Stimulated activated CD4-positive, alpha-beta T cell treated with anti-CD3 and anti-CD28 coated beads, TNF-alpha, amount 100 ng/mL, for 24 hours (primary cell): Measurements from ENCODE around the gene CACNA1B.
A peak's percentile ranks its signal among the peaks of the same experiment; 100 is the strongest.
"Not testable (repeated sequence)": the region's sequence is repeated elsewhere in the genome, so short reads cannot be mapped to it uniquely, and the experiment has no call there.

ENCODE experiments used
- DNase-seq, 3 experiments: peaks; one replicate each; pipeline ENCODE4 v3.0.0-alpha.2; 2020; ENCODE audit warnings: low read depth in 3 of 3

Gene CACNA1B

DNA sequence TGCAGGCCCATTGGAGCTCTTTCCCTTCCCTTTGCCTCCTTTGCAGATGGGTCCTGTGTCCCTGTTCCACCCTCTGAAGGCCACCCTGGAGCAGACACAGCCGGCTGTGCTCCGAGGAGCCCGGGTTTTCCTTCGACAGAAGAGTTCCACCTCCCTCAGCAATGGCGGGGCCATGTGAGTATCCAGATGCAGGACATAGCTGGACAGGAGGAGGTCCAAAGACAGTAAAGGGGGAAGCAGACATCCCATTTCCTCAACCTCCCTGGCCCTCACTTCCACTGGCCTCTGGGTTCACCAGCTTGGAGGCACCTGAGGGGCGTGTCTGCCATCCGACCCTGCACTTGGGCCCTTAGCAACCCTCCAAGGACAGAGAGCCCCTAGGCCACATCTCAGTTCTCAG is 237.9 kb downstream of the CACNA1B start:
- no peak for DNase-seq

DNA sequence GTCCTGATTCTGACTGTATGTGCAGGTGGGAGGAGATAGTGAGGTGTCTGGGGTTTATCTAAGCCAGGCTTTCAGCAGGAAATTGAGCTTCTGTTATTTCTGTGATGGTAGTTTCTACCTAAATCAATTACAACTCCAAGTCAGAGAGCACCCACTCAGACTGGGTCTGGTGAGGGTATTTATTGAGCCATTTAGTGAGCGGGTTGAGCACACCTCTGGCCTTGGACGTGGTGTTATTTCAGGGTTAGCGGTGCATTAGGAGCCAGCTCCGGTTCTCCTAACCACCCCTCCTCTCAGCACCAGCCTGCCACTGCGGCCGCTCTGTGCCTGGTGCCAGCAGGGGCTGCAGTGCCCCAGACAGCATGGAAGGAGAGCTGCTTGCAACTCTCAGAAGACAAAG is 238.9 kb downstream of the CACNA1B start:
- DNase-seq: no peak

DNA sequence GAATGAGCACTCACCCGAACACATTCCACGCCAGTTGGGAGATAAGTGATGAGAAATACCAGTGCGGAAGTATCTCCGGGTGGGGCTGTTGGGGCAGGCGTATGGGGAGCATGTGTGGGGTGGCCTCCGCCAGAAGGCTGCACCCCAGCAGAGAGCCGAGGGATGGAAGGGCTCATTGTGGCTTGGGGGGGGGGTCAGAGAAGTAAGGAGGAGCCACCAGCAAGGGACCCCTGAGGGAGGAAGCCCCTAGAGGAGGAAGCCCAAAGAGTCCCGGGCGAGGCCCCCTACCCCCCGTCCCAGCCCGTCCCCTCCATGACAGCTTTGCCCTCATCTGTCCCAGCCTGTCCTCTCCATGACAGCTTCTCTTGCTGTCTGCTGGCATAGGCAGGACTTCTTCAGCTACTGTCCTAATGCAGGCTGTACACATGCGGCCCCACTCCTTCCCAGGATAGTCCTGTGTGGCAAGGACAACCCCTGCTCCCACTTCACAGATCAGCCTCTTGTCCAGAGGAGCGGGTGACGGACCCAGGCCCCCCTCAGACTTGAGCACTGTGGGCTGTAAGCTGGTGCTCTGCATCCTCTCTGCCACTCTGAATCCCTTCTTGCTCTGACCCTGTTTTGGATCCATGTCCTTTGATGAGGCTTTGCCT is 239.6 kb downstream of the CACNA1B start:
- no peak for DNase-seq

DNA sequence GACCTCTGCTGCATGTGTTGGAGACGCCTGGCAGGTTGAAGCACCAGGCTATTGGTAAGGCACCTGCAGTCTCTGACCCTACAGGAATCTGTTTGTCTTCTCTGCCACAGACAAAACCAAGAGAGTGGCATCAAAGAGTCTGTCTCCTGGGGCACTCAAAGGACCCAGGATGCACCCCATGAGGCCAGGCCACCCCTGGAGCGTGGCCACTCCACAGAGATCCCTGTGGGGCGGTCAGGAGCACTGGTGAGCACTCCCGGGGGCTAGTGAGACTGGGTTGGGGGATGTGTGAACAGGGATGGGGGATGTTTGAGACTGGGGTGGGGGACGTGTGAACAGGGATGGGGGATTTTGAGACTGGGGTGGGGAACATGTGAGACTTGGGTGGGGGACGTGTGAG is 240.3 kb downstream of the CACNA1B start:
- DNase-seq: no peak

DNA sequence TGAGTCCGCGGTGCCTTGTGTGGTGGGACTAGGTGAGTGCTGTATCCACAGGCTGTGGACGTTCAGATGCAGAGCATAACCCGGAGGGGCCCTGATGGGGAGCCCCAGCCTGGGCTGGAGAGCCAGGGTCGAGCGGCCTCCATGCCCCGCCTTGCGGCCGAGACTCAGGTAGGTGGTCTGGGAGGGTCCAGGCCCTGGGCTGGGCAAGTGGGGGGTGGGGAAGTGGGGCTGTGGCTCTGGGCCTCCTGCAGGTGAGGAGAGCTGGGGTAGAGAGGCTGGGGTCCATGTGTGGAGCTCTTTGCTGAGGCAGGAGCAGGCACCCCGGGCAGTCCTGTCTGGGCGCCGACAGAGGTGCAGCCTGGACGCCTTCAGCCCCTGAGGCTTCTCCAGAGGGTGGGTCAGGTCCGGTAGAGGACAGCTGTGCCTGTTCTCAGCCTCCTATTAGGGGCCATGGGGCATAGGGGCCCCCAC is 241.1 kb downstream of the CACNA1B start:
- no peak for DNase-seq

DNA sequence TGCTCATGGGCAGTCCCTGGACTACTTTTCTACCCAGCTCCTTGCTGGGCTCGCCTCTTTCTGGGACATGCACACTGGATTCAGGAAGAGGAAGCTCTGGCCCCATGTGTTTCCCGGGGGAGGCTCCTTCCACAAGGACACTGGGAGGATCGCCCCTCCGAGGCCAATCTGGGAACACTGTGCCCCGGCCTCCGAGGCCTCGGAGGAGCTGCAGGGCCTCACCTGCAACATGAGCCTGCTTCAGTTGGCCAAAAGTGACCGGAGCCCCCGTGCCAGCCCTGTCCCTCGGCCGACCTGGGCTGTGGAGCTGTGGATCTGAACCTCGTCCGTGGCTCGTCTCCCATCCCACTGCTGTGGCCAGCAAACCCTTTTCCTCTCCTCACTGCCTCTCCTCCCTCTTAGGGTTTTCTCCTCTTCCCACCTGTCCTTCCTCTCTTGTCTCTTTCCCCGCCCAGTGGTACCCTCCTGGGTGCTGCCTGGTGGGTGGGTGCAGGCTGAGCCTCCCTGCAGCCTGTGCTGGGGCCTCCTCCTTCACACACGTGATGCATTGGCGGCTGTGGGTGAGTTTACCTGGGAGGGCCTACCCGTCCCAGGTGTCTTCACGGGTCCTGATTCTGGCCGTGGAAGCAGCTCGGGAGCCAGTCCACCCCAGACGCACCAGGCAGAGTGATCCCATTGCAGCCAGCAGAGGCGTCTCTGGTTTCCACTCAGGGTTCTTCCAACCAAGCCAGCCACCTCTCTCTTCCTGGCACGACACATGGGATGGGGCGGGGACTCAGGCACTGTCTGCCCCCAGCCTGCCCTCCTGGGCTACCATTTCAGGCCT is 241.8 kb downstream of the CACNA1B start:
- no peak for DNase-seq

DNA sequence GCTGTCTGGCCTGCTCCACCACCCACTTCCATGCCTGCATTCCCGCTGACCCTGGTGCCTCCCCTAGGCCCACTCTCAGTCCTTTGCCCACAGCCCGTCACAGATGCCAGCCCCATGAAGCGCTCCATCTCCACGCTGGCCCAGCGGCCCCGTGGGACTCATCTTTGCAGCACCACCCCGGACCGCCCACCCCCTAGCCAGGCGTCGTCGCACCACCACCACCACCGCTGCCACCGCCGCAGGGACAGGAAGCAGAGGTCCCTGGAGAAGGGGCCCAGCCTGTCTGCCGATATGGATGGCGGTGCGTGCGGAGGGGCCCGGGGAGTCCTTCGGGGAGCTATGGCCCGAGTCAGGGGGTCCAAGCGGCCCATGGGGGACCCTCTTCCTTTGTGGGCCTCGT is 242.5 kb downstream of the CACNA1B start:
- no peak for DNase-seq

DNA sequence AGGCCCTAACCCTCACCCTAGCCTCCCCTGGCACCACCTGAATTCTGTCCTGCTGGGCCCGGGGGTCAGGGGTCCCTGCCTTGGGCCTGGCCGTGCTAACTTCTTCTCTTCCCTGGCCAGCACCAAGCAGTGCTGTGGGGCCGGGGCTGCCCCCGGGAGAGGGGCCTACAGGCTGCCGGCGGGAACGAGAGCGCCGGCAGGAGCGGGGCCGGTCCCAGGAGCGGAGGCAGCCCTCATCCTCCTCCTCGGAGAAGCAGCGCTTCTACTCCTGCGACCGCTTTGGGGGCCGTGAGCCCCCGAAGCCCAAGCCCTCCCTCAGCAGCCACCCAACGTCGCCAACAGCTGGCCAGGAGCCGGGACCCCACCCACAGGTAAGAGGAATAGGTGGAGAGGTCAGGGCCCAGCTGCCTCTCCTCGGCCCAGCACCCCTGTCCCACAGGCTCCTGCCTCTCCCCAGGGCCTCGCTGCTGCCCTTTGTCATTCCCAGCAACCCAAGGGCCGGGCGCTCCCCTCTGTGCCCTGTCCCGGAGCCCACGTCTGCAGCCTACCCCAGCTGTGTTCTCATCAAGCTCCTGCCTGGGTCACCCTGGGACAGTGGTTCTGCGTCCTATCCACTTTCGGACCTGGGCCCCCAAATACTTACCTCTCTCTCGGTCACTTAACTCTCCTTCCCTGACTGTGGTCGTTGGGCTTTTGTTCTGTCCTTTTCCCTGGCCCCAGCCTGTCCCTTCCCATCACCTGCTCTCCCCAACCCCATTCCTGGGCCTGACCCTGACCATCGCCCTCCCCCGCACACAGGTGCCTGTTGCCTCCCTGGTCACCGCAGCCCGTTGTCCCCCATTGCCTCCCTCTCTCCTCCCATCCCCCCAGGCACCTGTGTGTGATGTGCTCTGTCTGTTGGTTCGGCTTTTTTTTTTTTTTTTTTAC is 243.2 kb downstream of the CACNA1B start:
- no peak for DNase-seq

DNA sequence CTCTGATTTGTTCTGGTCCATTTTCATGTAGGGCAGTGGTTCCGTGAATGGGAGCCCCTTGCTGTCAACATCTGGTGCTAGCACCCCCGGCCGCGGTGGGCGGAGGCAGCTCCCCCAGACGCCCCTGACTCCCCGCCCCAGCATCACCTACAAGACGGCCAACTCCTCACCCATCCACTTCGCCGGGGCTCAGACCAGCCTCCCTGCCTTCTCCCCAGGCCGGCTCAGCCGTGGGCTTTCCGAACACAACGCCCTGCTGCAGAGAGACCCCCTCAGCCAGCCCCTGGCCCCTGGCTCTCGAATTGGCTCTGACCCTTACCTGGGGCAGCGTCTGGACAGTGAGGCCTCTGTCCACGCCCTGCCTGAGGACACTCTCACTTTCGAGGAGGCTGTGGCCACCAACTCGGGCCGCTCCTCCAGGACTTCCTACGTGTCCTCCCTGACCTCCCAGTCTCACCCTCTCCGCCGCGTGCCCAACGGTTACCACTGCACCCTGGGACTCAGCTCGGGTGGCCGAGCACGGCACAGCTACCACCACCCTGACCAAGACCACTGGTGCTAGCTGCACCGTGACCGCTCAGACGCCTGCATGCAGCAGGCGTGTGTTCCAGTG is 244.0 kb downstream of the CACNA1B start:
- DNase-seq: no peak

DNA sequence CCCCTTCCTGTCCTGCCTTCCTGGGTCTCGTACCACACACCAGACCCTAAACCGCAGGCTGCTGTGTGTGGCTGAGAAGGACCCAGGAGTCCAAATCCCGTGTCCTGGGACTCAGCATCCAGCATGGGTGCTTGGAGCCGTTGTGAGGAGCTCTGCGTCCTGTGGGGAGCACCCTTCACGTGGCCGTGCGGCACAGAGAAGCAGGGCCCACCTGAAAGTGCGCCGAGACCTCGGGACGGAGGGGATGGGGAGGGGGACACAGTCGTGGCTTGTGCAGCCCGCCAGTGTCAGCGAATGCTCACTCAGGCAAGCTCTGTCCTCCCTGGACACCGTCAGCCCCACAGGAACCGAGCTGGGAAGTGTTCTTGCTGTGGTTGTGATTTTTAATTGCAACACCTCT is 244.6 kb downstream of the CACNA1B start:
- no peak for DNase-seq

DNA sequence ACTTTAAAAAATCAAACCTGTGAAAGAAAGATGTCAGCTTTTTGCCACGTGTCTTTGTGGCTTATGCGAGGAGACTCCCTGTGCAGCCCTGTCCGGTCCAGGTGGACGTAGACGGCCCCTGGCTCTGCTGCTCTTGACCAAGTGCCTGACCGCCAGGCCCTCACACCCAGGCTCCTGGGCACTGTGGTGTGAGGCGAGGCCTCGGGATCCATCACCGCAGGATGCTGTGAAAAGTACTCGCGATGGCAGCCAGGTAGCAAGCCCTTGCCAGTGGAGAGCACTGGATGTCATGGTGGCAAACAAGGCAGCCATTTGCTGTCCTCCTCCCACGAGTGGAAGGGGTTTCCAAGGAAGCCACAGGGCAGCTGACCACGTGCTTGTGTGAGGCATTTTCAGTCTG is 245.1 kb downstream of the CACNA1B start:
- no peak for DNase-seq

DNA sequence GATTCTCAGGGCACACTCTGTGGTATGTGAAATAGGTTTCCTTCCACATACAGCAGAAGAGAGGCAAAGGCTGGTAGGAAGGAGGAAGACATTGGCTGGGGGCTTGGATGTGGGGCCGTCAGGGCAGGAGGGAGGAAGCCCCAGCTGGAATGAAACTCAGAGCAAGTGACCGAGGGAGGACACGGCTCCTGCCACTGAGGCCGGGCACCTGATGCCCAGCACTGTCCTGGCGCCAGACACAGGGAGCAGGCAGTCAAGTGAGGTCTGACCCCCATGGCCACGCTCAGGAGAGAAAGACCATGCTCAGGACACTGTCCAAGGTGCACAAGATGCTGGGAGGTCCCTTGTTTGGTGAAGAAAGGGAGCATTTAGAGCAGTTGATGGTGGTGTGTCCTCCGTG is 245.5 kb downstream of the CACNA1B start:
- no peak for DNase-seq

DNA sequence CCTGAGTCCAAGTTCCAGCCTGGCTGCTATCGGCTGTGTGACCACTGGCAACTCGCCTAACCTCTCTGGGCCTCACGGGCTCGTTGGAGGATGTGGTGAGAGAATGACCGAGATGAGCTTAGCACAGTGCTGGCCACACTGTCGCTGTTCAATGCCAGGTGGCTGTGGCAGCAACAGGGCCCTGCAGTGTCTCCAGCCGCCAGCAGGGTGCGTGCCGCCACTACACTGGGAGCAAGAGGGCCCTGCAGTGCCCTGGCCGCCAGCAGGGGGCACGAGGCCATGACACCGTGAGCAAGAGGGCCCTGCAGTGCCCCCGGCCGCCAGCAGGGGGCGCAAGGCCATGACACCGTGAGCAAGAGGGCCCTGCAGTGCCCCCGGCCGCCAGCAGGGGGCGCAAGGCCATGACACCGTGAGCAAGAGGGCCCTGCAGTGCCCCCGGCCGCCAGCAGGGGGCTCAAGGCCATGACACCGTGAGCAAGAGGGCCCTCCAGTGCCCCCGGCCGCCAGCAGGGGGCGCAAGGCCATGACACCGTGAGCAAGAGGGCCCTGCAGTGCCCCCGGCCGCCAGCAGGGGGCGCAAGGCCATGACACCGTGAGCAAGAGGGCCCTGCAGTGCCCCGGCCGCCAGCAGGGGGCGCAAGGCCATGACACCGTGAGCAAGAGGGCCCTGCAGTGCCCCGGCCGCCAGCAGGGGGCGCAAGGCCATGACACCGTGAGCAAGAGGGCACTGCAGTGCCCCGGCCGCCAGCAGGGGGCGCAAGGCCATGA is 248.7 kb downstream of the CACNA1B start:
- DNase-seq: peak in 2 of 3 experiments; percentile 16 to 67

DNA sequence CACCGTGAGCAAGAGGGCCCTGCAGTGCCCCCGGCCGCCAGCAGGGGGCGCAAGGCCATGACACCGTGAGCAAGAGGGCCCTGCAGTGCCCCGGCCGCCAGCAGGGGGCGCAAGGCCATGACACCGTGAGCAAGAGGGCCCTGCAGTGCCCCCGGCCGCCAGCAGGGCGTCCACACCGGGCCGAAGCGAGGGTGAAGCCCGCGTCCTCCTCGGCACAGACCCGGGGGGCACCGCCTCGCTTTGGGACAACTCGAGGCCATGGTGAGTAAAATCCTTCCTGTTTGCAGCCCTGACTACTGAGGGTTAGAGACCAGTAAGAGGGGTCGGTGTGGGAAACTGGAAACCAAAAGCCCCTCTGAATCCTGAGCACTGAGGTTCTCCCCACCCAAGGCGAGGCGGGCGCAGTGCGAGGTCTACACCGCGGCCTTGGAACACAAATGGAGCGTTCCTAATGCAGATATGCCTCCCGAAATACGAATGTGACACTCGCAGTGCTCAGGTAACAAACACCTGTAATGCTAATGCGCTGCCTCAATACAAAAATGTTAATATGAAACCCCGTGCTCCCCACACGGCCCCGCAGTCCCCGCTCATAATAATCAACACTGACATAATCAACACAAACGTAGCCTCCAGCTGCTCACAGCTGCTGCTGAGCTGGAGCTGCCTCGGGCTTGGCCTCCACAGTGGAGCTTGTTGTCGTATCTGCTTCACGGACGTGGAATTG is 249.4 kb downstream of the CACNA1B start:
- DNase-seq: not testable (repeated sequence)

DNA sequence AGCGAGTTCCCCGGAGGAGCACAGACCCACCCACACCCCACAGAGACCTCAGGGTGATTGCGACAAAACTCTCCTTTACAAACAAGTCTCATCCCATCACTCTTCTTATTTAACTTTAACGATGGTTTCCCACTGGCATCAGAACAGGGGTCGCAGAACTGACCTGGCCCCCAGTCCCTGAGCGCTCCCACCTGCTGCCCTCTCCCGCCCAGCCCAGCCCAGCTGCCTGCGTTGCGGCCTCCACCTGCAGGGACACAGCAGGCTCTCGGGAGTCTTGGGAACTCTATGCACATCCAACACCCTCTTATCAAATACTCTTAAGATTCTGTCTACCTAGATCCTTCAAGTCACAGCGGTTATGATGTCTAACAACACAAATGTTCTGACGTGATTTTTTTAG is 250.4 kb downstream of the CACNA1B start:
- not testable (repeated sequence) for DNase-seq

DNA sequence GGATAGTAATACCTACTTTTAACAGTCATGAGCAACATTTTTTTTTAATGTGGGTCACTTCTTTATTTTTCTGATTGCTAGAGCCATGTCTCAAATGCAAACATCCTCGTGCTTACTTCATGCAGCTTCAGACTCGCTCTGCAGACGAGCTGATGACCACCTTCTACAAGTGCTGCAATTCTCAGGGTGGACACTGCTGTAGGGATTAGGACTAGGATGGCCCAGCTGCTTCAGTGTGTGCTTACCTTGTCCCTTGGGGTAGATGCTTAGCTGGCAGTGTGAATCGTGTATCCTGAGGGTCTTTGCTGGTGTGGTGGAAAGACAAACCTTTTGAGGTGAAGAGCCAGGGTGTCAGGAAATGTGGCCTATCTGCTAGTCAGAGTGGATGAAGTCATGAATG is 251.7 kb downstream of the CACNA1B start:
- DNase-seq: not testable (repeated sequence)

DNA sequence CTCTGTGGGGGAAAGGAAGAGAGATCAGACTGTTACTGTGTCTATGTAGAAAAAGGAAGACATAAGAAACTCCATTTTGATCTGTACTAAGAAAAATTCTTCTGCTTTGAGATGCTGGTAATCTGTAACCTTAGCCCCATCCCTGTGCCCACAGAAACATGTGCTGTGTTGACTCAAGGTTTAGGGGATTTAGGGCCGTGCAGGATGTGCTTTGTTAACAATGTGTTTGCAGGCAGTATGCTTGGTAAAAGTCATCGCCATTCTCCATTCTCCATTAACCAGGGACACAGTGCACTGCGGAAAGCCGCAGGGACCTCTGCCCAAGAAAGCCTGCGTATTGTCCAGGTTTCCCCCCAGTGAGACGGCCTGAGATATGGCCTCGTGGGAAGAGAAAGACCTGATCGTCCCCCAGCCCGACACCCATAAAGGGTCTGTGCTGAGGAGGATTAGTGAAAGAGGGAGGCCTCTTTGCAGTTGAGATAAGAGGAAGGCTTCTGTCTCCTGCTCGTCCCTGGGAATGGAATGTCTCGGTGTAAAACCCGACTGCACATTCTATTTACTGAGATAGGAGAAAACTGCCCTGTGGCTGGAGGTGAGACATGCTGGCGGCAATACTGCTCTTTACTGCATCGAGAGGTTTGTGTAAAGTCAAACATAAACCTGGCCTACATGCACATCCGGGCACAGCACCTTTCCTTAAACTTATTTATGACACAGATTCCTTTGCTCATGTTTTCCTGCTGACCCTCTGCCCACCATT is 255.5 kb downstream of the CACNA1B start:
- DNase-seq: not testable (repeated sequence)

DNA sequence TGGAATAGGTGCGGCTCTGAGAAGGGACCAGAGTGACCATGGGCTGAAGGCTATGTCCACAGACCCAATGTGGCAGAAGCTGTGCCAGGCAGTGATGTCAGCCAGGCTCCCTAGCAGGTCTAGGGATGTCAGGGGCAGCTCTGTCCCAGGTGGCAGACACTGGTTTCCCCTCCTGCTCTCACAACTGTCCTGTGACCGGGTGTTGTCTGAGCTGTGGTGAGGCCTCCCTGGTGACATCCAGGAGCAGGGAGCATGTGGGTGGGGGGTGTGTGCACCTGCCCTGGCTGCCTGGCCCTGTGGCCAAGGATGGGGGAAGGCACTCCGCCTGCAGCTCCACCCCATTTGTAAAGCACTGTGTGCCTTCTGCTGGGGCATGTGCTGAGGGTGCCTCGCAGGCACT is 257.0 kb downstream of the CACNA1B start:
- DNase-seq: not testable (repeated sequence)

DNA sequence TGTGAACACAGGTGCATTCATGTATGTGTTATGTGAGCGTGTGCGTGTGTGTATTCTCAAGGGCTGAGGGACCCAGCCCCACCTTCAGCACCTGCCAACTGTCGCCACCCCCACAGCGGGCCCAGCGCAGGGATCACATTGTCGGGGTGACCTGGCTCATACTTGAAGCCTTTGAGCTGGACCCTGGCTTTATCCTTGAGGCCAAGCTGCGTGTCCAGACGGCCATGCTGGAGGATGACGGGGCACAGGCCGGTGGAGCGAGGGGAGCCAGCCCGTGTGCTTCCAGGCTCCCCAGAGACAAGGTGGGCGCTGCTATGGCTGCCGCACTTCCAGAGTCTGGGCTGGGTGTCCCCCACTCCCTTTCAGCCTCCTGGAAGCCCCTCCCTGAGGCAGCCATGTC is 261.5 kb downstream of the CACNA1B start:
- DNase-seq: not testable (repeated sequence)
